ENCODE results near the gene CSMD2. TPM values are rescaled to one million over a fixed set of nuclear protein-coding genes. Genes with fewer than 3 reads are reported as not detected.

Gene CSMD2
- total RNA-seq, 1 donor from 2014 or later = 0.27 TPM

DNA sequence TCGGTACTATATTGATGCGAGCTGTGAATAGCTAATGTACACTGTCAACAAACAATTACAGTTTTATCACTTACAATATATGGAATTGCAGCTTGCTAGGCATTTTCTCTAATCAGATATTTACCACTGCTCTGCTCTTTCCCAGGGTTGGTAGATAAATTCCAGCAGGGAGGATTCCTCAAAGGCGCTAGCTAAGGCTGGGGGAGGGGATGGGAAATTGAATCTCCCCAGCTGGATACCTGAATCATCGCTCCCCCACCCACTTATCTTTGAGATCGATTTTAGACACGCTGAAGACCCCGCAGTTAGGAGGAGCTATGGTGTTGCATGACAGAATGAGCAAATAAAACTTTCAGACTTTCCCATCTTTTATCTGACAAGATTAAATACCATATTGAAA, 127.2 kb downstream of the CSMD2 start:
- DNase-seq = no peak
- Mint-ChIP-seq H3K36me3 (ENCODE audit: unreplicated experiment) (no peaks in the 10 kb centered on the region), H3K9me3 (ENCODE audit: unreplicated experiment) (no peaks in the 10 kb centered on the region), H3K27ac (ENCODE audit: unreplicated experiment) (no peak overlapping the region), H3K4me1 (ENCODE audit: low read depth, unreplicated experiment) (no peaks in the 10 kb centered on the region), H3K27me3 (ENCODE audit: unreplicated experiment) (peaks cover 2% of the 10 kb centered on the region), H3K4me3 (ENCODE audit: unreplicated experiment) (no peak overlapping the region)
- TF ChIP-seq, protein P1, sequence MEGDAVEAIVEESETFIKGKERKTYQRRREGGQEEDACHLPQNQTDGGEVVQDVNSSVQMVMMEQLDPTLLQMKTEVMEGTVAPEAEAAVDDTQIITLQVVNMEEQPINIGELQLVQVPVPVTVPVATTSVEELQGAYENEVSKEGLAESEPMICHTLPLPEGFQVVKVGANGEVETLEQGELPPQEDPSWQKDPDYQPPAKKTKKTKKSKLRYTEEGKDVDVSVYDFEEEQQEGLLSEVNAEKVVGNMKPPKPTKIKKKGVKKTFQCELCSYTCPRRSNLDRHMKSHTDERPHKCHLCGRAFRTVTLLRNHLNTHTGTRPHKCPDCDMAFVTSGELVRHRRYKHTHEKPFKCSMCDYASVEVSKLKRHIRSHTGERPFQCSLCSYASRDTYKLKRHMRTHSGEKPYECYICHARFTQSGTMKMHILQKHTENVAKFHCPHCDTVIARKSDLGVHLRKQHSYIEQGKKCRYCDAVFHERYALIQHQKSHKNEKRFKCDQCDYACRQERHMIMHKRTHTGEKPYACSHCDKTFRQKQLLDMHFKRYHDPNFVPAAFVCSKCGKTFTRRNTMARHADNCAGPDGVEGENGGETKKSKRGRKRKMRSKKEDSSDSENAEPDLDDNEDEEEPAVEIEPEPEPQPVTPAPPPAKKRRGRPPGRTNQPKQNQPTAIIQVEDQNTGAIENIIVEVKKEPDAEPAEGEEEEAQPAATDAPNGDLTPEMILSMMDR (IDR thresholded peaks at IDR 0.05; ENCODE audit: partially characterized antibody, unreplicated experiment) = no peak

DNA sequence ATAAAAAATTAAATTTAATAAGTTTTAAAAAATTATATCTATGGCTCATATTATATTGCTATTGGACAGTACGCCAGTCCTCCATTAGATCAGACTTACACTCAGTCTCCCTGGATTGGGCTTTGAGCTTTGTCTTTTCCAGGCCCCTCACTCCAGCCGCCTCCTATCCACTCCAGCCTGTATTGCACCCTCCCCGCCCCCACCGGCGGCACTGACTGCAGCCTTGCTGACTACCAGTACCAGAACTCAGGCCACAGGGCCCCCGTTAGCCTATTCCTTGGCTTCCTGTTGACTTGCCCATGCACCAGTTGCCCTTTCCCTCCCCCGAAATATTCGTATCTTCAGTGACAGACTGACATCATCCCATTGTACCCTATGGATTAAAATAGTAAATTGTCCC, 127.9 kb downstream of the CSMD2 start:
- Mint-ChIP-seq H3K4me3 (ENCODE audit: unreplicated experiment) (no peak overlapping the region), H3K9me3 (ENCODE audit: unreplicated experiment) (no peaks in the 10 kb centered on the region), H3K4me1 (ENCODE audit: low read depth, unreplicated experiment) (no peaks in the 10 kb centered on the region), H3K36me3 (ENCODE audit: unreplicated experiment) (no peaks in the 10 kb centered on the region), H3K27me3 (ENCODE audit: unreplicated experiment) (peaks cover 2% of the 10 kb centered on the region), H3K27ac (ENCODE audit: unreplicated experiment) (no peak overlapping the region)
- DNase-seq = no peak
- TF ChIP-seq, protein P1 (IDR thresholded peaks at IDR 0.05; ENCODE audit: partially characterized antibody, unreplicated experiment) = no peak

DNA sequence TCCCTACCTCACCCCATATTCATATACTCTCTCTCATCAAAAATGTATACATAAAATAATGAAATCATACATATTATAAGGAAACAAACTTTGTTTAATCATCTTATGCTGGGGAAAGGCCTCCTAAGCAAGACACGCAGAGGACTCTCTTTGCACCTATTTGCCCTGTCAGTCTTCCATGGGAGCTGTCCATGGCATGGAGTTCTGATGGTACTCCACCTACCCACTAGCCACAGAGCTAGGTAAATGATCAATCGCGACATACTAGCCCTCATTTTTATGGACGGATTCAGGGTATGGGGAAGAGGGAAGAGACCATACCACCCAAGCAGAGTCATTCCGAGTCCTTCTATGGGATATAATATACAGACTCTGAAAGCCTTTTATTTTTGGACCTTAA, 131.0 kb downstream of the CSMD2 start:
- DNase-seq = no peak
- Mint-ChIP-seq H3K9me3 (ENCODE audit: unreplicated experiment) (no peaks in the 10 kb centered on the region), H3K27ac (ENCODE audit: unreplicated experiment) (no peak overlapping the region), H3K4me1 (ENCODE audit: low read depth, unreplicated experiment) (no peaks in the 10 kb centered on the region), H3K4me3 (ENCODE audit: unreplicated experiment) (no peak overlapping the region), H3K36me3 (ENCODE audit: unreplicated experiment) (no peaks in the 10 kb centered on the region), H3K27me3 (ENCODE audit: unreplicated experiment) (peaks cover 2% of the 10 kb centered on the region)
- TF ChIP-seq, protein P1 (IDR thresholded peaks at IDR 0.05; ENCODE audit: partially characterized antibody, unreplicated experiment) = no peak

DNA sequence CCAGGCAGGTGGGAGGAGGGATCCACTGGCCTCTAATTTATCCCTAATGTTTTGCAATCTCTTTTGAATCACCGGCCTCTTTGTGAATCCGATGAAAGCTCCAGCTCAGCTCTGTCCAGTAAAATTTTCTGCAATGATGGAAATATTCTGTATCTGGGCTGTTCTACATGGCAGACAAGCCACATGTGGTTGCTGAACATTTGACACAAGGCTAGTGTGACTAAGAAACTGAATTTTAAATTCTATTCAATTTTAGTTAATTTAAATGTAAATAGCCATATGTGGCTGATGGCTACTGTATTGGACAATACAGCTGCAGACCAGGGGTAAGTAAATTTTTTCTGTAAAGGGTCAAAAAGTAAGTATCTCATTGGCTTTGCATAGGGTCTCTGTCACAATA, 135.1 kb downstream of the CSMD2 start:
- no peak for DNase-seq
- Mint-ChIP-seq H3K9me3 (ENCODE audit: unreplicated experiment) (no peaks in the 10 kb centered on the region), H3K27me3 (ENCODE audit: unreplicated experiment) (peaks cover 2% of the 10 kb centered on the region), H3K36me3 (ENCODE audit: unreplicated experiment) (no peaks in the 10 kb centered on the region), H3K4me1 (ENCODE audit: low read depth, unreplicated experiment) (no peaks in the 10 kb centered on the region), H3K27ac (ENCODE audit: unreplicated experiment) (no peak overlapping the region), H3K4me3 (ENCODE audit: unreplicated experiment) (no peak overlapping the region)
- TF ChIP-seq, protein P1 (IDR thresholded peaks at IDR 0.05; ENCODE audit: partially characterized antibody, unreplicated experiment) = no peak

DNA sequence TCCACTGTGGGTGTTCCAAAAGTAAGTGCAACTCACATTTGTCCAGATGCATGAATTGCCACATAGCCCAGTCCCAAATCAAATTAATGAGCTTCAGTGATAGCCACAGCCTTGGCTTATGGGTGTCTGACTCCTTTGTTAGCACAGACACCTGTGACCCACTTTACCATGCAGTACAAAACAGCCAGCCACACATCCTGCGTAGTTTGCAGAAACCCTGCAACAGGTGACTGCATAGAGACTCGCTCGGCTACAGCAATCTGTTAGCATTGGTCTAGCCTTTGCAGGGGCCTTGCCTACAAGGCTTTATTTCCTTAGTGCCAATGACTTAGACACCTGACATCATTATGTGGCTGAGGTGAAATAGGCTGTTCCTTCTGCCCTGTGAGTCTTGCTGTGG, 135.5 kb downstream of the CSMD2 start:
- no peak overlapping the region for H3K4me3 Mint-ChIP-seq (ENCODE audit: unreplicated experiment)
- no peaks in the 10 kb centered on the region for H3K27me3 Mint-ChIP-seq (ENCODE audit: unreplicated experiment)
- TF ChIP-seq, protein P1 (IDR thresholded peaks at IDR 0.05; ENCODE audit: partially characterized antibody, unreplicated experiment) = no peak
- no peaks in the 10 kb centered on the region for H3K36me3 Mint-ChIP-seq (ENCODE audit: unreplicated experiment)
- H3K9me3 Mint-ChIP-seq (ENCODE audit: unreplicated experiment) = no peaks in the 10 kb centered on the region
- no peak overlapping the region for H3K27ac Mint-ChIP-seq (ENCODE audit: unreplicated experiment)
- no peak for DNase-seq
- no peaks in the 10 kb centered on the region for H3K4me1 Mint-ChIP-seq (ENCODE audit: low read depth, unreplicated experiment)

Data from glutamatergic neuron (in vitro differentiated cells).